Prostate gland (tissue), 2 donors: ENCODE results near the gene DSN1.

Experiments
- POLR2A ChIP-seq: fragments of 450-650 bp; IDR thresholded peaks from one replicate; pipeline ENCODE4 v1.6.1; 2016; ENCODE audit warnings: antibody characterized with exemption, mild to moderate bottlenecking
- POLR2AphosphoS5 ChIP-seq: sonication (generic); formaldehyde crosslinking; IDR thresholded peaks from one replicate; pipeline ENCODE4 v1.6.1; 2017; ENCODE audit warnings: antibody characterized with exemption
- TF ChIP-seq, protein P1 (sequence below), 4 experiments: fragments of 200-600 bp in 2 of 4; fragments of 450-650 bp in 2 of 4; sonication (generic) in 2 of 4; IDR thresholded peaks; 1 replicate in 3 of 4; 2 replicates in 1 of 4; pipeline ENCODE4 v1.5.1; 2016 to 2019; ENCODE audit warnings: antibody characterized with exemption in 4 of 4, mild to moderate bottlenecking in 2 of 4, moderate library complexity in 2 of 4

DNA sequence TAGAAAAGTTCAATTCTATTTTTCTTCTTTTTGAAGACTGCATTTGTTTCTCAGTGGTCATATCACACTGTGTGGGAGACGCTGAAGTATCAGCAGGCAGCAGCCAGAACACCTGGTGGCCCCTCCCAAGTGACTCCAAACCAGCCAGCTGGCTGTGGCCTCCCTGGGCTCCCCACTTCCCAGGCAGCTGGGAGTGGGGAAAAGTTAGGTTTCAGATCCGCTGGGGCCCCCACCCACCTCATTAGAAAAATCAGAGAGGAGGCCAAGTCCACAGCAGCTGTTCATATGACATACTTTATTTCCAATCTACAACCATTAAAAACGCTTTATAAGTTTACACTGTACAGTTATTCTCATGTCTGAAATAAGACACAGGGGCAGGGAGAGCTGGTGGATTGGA lies 3.6 kb upstream of the DSN1 start:
- TF ChIP-seq POLR2A: no peak
- TF ChIP-seq, protein P1, sequence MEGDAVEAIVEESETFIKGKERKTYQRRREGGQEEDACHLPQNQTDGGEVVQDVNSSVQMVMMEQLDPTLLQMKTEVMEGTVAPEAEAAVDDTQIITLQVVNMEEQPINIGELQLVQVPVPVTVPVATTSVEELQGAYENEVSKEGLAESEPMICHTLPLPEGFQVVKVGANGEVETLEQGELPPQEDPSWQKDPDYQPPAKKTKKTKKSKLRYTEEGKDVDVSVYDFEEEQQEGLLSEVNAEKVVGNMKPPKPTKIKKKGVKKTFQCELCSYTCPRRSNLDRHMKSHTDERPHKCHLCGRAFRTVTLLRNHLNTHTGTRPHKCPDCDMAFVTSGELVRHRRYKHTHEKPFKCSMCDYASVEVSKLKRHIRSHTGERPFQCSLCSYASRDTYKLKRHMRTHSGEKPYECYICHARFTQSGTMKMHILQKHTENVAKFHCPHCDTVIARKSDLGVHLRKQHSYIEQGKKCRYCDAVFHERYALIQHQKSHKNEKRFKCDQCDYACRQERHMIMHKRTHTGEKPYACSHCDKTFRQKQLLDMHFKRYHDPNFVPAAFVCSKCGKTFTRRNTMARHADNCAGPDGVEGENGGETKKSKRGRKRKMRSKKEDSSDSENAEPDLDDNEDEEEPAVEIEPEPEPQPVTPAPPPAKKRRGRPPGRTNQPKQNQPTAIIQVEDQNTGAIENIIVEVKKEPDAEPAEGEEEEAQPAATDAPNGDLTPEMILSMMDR (IDR thresholded peaks at IDR 0.05): no peak
- TF ChIP-seq POLR2AphosphoS5: no peak
